Raji (cell line): ENCODE measurements around the gene SLC2A2.

Experiments used
- POLR2A ChIP-seq: IDR thresholded peaks from 2 replicates; pipeline ENCODE4 v1.6.1; 2011; ENCODE audit warnings: low read depth, low read length, control low read depth; ENCODE audit not compliant: insufficient read depth

SLC2A2 gene

DNA sequence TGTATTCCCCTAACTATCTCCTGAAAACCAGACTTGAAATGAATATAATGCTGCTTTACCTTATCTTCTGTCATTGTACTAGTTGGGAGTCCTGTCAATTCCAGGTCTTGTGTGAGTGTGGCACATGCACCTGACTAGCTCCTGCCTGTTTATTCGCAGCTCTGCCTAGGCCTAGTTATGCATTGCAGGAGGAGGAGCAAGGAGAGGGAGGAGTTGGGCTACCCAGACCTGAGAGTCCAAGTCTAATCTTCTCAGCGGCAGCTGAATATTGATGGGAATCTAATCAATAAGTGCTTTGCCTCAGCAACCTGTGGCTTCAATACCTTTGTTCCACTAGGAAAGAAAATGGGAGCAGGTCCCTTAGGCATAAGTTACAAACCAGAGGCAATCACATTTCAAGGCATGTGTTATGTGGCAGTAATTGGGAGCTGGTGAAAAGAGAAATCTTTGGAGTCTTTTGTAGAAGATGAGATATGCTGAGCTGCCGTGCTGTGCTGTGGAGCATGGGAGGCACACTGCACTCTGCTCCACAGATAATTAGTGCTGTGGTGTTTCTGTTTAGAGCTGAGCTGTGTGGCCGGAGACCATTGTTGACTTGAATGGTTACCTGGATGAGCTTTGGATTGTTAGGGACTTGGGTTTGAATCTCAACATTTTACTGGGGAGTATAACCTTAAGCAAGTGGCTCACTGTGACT lies at the start of gene SLC2A2:
Gene SLC2A2, minus strand, starts transcription at position 124 of the 697 bp plus-strand sequence. Its CDS starts 50 bp downstream, at position 74.
- TF ChIP-seq POLR2A = no peak

DNA sequence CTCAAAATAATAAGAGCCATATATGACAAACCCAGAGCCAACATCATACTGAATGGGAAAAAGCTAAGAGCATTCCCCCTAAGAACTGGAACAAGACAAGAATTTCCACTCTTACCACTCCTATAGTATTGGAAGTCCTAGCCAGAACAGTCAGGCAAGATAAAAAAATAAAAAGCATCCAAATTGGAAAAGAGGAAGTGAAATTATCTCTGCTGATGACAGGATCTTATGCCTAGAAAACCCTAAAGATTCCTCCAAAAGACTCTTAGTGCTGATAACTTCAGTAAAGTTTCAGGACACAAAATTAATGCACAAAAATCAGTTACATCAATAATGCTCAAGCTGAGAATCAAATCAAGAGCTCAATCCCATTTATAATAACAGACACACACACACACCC lies 45.9 kb upstream of the SLC2A2 start:
- TF ChIP-seq POLR2A = no peak

DNA sequence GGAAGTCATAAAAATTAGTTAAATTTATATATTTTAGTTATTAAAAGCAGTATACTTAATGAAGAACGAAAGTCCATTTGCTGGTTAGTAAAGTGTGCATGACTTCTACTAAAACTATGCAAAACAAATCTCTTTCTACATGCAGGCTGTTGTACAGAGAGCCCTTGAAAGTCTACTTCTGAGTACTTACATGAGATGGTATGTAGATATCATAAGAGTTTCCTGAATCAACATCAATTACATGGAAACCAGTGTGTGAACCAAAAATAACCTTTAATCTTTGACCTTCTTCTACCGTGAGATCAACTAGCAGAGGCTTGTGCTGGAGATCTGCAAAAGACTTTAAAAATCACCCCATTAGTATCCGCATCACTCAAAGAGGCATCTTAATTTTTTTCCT lies 42.1 kb upstream of the SLC2A2 start:
- TF ChIP-seq POLR2A = no peak

DNA sequence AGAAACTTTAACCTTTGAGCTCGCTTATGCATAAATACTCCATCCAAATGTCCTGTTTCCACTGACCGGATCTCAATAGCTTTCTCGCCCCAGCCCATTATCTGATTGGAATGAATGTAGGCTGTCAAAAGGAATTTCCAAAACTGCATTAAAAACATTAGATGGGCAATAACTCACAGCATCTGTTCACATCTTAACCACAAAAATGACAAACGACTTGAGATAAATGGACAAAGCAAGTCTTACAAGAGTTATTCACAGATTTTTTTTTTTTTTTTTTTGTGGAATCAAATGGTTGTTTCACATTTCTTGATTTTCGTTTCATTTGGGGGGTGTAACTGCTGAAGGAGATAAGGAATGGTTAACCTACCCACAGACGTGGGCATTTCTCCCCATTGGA lies 39.7 kb upstream of the SLC2A2 start:
- no peak for TF ChIP-seq POLR2A

DNA sequence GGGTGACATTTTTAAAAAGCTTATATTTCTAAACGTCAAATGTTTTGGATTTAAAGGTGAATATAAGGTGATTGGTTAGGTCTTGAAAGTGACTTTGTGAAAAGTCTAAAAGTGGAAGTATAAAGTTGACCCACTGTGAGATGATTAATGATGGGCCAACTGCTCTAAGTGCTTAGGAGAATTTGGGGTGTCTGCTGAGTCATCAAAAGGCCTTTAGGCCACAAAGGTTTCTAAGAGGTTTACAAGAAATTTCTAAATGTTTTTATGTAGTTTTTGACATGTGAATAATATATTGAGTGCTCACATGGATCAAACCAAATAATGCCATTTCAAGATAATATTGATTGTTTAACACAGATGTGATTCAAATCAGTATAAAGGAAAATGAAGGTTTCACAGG lies 39.2 kb upstream of the SLC2A2 start:
- TF ChIP-seq POLR2A = no peak

DNA sequence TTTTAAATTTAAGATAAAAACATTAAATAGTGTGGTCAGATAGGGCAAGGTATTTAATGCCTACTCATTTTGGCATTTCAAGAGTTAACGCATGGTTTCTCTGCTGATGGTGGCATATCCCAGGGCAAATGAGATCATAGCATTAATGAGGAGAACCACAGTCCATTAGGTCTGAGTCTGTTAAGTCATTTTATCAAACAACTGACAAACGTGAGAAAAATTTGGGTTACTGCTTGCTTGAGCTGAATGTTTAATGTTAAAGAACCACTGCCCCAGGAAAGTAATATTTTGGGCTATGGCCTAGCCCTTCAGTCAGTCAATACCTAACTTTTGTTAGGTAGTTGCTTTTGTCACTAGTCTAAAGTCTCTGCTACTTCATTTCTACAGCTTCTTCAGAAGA lies 37.9 kb upstream of the SLC2A2 start:
- no peak for TF ChIP-seq POLR2A

DNA sequence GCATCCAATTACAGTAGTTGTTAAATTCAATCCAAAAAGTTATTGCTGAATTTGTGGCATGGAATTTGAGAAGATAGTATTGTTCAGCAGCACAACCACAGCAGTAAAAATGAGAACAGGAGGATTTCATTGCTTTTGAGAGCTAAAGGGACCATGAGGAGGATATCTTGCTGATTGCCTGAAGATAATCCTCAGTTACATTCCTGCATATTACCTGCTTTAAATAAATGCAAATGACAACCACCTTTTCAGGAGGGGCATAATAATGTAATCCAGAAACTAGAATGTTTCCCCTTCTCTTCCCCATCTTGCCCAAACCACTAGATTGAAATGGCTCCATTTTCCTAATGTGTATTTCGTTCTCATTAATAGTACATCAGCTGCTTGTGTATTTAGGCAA lies 35.2 kb upstream of the SLC2A2 start:
- TF ChIP-seq POLR2A = no peak

DNA sequence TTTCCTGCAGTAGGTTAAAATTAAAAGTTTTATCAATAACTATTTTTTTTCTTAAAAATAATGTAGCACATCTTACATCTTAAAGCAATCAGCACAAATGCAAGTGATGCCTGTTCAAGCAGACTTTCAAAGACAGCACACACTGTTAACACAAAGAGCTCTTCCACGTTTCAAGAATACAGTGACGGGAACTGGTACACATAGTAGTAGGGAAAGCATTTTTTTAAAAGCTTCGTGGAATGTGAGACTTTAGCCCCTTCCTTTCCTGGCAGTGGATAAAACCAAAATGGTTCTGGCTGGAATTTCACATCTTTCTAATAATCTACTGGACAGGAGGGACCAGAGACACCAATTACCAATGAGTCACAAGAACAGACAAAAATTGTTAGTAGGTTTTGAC lies 33.5 kb upstream of the SLC2A2 start:
- TF ChIP-seq POLR2A = no peak

DNA sequence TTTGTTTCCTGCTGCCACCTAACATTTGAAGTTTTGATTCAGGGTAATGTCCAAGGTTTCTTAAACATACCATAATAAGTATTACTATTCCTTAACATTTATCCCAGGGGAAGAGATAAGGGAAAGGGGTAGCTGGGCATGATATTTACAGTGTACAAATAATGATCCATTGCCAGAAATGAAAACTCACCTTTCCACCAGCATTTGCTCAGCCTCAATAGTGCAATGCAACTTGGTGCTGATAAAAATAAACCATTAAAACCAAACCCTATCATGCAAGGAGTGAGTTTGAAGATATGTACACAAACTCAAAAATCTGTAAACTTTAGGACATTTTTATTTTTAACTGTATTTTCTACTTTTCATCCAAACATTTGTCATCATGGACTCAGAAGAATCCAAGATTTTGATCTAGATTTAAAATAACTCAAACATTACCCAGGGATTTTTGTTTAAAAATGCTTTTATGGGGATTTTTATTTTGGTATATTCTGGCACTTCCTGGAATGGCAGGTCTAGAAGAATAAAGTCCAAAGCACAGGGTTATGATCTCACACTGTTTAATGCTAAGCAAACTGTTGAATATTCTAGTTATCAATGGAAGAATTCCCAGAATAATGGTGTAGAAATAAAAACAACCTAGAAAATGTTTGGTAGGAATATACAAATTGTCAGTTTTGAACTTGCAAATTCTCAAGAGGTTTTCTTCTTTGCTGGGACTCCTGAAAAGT lies 32.5 kb upstream of the SLC2A2 start:
- TF ChIP-seq POLR2A = no peak

DNA sequence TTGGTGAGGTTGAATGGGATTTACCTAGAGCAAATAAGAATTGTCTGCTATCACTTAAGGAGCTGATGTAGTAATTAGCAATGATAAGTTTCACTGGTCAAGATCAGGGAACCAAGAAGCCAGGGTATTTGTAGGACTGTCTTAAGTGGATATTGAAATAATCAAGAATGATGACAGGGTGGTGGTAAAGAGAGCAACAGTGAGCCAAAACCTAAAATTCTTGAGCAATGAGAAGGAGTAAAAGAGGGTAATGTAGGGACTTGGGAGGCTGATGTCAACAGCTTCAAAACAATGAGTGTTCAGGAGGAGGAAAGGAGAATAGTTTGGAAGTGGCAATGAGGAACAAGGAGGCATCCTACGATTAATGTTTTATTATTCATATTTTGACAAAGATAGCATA lies 31.5 kb upstream of the SLC2A2 start:
- TF ChIP-seq POLR2A = no peak

DNA sequence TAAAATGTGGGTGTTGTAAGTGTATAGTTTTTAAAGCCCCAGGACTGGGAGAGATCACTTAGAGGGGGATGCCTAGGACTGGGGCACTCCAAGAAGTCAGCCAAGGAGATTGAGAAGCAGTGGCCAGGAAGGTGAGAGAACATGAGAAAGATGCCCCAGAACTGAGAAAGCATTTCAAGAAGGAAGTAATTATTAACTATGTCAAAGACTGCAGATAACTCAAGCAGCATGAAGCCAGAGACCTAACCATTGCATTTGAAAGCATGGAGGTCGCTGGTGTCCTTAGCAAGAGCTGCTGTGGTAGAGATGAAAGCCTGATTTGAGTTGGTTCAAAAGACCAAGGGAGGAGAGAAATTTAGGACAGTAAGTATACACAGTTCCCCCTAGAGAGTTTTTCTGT lies 30.6 kb upstream of the SLC2A2 start:
- no peak for TF ChIP-seq POLR2A

DNA sequence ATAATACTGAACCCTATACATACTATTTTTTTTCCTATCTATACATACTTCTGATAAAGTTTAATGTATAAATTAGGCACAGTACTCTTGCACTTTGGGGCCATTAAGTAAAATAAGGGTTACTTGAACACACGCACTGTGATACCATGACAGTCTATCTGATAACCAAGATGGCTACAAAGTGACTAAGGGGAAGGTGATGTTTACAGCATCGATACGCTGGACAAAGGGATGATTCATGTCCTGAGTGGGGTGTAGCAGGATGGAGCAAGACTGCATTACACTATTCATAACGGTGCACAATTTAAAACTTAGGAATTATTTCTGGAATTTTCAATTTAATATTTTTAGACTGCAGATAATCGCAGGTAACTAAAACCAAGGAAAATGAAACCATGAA lies 30.0 kb upstream of the SLC2A2 start:
- TF ChIP-seq POLR2A = no peak

DNA sequence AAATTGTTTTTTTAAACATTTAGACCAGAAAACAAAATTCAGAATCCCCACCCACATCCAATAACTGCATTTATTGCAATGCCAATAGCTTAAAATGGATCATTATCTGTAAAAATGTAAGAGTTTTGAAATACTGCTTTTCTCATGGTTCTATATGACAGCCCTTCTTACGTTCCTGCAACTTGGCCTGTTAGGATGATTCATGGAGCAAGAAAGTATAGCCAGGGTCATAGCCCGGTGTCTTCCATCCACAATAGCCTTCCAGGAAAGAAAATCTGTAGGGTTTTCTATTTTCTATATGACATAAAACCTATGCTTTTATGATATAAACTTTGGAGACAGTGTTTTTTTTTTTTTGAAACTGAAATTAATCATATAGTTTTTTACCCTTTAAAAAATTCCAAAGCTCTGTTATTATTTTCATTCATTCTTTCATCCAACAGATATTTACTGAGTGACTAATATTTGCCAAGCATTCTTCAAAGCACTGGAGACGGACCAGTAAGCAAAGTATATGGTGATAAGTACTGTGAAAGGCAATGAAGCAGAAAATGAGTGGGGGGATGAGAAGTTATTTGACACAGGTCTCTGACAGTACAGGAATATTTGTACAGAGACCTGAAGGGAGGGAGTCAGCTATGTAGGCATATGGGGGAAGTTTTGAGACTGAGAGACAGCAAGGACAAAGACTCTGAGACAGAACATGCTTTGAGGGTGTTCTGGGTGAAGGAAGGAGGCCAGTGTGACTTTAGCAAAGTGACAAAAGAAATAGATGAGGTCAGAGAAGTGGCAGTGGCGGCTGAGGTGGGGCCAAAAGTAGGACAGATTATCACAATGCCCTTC lies 29.0 kb upstream of the SLC2A2 start:
- TF ChIP-seq POLR2A = no peak

DNA sequence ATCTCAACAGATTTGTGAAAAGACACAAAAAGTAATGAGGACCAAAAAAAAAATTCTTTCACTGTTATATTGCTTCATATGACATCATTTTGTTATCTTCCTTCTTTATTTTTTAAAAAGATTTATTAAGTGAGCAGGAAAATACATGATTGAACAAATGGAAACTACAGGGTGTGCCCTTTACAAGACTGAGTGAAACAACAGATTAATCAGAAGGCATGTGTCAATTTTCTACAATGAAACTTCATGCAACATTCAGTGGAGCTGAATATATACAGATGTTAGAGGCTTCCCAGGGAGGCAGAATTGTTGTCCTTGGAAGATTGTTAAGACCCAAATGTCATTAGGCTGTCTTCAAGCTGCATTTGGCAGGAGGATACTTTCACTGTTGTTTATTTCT lies 28.4 kb upstream of the SLC2A2 start:
- no peak for TF ChIP-seq POLR2A

DNA sequence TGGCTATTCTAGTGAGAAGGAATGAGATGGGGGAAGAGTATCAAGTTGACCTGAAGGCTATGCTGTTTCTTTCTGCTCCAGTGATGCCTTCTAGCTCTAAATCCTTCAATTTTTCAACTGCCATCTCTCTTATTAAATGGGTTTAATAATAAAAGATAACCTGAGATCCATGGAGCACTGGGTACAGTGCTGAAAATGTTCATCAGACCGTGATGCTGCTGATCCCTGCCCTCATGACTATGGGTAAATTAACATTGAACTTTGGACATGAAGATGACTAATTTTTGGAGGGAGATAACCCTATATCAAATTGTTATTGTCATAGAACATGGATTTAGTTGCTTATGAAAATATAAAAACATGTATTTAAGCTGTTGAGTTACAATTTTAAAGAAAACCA lies 27.7 kb upstream of the SLC2A2 start:
- TF ChIP-seq POLR2A = no peak

DNA sequence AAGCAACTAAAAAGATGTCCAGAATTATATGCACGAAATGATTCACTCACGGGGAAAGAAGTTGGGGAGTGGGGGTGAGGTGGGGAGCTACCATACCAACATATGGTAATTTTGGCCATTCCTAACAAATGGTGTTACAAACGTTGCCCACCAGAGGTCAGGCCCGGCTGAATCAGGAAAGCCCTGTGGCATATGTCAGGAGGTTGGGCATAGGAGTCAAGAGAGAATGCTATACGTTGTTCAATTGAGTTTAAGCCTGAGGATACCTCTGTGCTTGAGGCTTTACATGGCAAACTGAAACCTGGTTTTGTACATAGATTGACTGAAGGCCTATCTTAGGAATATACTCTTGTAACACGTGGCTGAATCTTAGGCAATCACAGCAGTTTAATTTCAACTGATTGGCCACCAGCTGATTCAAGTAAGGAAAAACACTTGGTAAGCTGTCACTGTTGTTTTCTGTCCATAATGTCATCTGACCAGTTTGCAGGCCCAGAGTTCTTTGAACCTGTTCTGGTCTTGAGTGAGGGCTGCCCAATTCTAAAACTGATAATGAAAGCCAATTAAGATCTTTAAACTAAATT lies 23.4 kb upstream of the SLC2A2 start:
- TF ChIP-seq POLR2A = no peak

DNA sequence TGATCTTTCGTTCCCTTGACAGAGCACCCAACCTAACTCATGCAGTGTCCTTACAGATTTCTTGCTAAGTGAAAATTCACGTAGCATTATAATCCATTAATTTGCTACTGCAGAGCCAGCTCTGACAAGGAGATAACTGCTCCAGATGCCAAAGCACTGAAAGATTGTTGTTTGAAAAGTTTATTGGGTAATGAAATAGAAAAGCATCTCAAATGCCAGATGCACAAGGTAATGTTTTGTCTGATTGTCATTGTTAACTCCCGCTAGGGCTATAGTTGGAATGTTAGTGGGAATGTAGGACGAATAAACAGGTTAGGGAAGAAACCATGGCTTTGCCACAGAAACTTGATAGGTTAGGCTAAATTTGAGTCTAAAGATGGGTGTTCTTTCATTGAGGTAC lies 20.2 kb upstream of the SLC2A2 start:
- TF ChIP-seq POLR2A = no peak
